Measurements from ENCODE around the gene KIRREL3.

DNA sequence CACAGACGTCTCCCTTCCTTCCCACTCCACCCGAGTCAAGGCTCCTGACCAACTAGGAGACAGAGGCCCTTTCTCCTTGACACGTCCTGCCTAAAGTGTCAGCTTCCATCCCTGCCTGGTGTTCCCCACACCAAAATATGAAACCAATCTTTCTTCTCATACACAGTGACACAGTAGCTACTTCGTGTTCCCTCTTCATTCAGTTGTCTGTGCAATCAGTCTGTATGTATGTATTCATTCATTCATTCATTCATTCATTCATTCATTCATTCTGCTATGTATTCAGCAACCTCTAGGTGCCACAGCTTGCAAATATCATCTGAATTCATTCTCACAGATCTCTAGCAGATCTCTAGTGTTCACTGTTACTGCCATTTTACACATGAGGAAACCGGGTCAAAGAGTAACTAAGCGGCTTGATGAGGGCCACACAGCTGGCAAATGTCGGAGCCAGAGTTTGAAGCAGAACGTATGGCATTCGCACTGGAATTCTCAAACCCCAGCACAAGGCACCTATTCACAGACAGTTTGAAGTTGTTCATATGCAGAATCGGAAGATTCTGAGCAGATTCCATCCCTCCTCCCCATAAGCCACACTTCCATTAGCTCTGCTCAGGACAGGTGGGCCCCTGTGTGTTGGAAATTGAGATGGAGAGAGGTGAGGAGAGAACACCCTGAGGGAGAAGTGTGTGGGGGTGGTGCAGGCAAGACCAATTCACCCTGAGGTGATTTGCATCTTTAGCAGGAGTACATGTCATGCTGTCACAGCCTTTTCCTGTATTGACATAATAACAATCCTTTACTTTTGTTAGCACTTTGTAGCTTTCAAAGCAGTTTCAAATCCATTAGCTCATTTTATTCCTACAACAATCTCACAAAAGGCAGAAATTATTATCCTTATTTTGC lies 369.4 kb downstream of the KIRREL3 start:
- no peak for TF ChIP-seq POLR2A (IDR thresholded peaks at IDR 0.05)
- TF ChIP-seq, protein P1, sequence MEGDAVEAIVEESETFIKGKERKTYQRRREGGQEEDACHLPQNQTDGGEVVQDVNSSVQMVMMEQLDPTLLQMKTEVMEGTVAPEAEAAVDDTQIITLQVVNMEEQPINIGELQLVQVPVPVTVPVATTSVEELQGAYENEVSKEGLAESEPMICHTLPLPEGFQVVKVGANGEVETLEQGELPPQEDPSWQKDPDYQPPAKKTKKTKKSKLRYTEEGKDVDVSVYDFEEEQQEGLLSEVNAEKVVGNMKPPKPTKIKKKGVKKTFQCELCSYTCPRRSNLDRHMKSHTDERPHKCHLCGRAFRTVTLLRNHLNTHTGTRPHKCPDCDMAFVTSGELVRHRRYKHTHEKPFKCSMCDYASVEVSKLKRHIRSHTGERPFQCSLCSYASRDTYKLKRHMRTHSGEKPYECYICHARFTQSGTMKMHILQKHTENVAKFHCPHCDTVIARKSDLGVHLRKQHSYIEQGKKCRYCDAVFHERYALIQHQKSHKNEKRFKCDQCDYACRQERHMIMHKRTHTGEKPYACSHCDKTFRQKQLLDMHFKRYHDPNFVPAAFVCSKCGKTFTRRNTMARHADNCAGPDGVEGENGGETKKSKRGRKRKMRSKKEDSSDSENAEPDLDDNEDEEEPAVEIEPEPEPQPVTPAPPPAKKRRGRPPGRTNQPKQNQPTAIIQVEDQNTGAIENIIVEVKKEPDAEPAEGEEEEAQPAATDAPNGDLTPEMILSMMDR (IDR thresholded peaks at IDR 0.05), result no peak

All from testis (tissue), 2 donors.